ENCODE results near the gene FAM156B.
"Not testable (repeated sequence)": the region's sequence is repeated elsewhere in the genome, so short reads cannot be mapped to it uniquely, and the experiment has no call there.

The FAM156B gene

DNA sequence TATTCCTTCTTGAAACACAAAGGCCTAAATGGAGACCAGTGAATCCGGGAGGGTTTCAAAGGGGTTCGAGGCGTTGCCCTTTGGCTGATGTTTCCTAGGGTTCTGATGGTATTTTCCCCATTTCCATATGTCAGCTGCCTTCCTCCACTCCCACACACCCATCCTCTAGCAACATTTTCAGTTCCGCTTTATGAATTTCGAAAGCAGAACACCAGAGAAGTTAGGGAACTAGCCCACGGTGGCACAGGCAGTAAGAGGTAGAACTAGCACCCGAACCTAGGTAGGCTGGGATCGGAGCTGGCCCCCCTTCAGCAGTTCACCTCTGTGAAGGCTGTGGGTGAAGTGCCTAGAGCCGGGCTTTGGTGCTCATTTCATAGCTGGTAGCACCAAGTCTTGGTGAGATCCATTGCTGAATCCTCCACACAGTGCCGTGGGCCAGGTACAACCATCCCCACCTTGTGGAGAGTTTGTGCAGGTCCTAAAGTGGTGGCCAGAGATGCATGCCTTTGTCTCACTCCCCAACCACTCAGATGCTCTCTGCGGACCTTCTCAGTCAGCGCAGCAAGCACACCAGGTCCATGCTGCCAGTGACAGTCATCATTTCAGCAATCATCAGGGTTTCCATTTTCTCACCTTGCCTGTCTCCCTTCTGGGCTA lies 12.3 kb downstream of the FAM156B start:
- DNase-seq; intact Hi-C loops (cut with DNase I): not testable (repeated sequence)

GRCh38 chrX:52913681-52914080 lies 16.6 kb downstream of the FAM156B start:
- intact Hi-C loops (cut with DNase I); DNase-seq: not testable (repeated sequence)

DNA sequence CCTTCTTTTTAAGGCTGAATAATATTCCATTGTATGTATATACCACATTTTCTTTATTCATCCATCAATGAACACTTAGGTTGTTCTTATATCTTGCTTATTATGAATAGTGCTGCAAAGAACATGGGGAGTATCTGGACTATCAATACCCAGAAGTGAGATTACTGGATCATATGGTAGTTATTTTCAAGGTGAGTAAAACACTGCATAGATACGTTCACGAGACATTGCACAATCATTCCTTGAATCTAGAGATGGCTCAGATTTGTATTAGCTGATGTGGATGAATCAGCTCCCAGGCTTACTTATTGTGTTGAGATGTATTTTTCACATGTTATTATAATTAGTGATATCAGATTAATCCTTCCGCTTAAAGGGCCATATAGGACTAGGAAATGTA lies 17.6 kb downstream of the FAM156B start:
- DNase-seq; intact Hi-C loops (cut with DNase I): not testable (repeated sequence)

- DNase-seq, result peak in 4 of 42 donors; percentile 16 to 38 (median 20)
- intact Hi-C loops (cut with DNase I), result no loop called here
Observed at GRCh38 chrX:52923781-52924241, 26.7 kb downstream of the FAM156B start.

DNA sequence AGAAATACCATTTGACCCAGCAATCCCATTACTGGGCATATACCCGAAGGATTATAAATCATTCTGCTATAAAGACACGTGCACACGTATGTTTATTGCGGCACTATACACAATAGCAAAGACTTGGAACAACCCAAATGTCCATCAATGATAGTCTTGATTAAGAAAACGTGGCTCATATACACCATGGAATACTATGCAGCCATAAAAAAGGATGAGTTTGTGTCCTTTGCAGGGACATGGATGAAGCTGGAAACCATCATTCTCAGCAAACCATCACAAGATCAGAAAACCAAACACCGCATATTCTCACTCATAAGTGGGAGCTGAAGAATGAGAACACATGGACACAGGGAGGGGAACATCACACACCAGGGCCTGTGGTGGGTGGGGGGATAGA lies 33.1 kb downstream of the FAM156B start:
- intact Hi-C loops (cut with DNase I); DNase-seq: not testable (repeated sequence)

- no peak for DNase-seq
- intact Hi-C loops (cut with DNase I), result no loop called here
Observed at GRCh38 chrX:52933213-52933612, 36.1 kb downstream of the FAM156B start.

GRCh38 chrX:52933976-52934703 lies 37.0 kb downstream of the FAM156B start:
- intact Hi-C loops (cut with DNase I), result no loop called here
- DNase-seq, result peak in 1 of 42 donors; percentile 34

DNA sequence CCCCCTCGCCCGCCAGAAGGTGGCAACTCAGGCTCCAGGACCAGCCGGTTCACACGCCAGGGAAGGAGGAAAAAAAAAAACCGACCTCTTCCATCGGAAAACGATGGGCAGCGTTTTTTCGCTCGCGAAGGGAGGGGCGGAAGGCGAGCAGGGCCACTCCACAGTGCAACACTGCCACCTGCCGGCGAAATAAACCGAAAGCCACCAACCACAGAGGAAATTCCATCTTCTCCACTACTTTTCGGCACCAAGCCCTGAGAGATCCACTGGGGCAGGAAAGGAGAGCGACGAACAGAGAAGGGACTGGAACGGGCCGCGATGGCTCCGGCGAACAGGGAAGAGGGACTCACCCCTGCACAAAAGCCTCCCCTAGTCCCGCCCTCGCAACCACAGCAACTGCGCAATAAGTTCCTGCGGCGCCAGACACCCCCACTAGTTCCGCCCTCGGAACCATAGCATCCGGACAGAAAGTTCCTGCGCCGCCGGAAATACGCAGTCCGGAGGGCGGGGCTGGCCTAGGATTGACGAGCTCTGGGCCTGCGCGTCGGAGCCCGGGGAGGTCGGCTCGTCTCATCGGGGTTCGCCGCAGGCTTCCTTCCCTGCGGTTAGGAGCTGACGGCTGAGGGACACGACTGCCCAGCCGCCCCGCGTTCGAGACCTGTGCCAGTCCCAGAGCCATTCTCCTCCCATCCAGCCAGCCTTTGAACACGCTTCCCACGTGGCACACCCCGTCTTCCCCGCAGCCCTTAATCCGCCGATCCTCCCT lies 37.8 kb downstream of the FAM156B start:
- DNase-seq, result peak; percentile 81 to 98 (median 97)
- intact Hi-C loops (cut with DNase I), result no loop called here

DNA sequence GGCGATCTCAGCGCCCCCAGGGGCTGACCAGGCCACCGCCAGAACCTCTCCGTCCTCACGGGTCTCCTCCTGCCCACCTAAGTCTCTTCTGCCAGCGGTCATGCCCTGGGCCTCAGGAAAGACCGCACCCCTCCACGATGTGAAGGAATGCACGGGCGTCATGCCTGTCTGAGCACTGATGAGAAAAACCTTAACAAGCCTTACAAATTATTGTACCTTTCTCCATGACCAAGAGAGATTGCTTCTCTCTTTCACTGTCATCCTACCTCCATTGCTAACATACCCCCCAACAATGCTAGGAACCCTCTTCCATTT lies 38.3 kb downstream of the FAM156B start:
- peak in 1 of 42 donors; percentile 21 for DNase-seq
- intact Hi-C loops (cut with DNase I), result not testable (repeated sequence)

GRCh38 chrX:52940704-52941103 lies 43.6 kb downstream of the FAM156B start:
- intact Hi-C loops (cut with DNase I); DNase-seq: not testable (repeated sequence)

- intact Hi-C loops (cut with DNase I), result not testable (repeated sequence)
Observed at GRCh38 chrX:52941728-52942127, 44.6 kb downstream of the FAM156B start.

DNA sequence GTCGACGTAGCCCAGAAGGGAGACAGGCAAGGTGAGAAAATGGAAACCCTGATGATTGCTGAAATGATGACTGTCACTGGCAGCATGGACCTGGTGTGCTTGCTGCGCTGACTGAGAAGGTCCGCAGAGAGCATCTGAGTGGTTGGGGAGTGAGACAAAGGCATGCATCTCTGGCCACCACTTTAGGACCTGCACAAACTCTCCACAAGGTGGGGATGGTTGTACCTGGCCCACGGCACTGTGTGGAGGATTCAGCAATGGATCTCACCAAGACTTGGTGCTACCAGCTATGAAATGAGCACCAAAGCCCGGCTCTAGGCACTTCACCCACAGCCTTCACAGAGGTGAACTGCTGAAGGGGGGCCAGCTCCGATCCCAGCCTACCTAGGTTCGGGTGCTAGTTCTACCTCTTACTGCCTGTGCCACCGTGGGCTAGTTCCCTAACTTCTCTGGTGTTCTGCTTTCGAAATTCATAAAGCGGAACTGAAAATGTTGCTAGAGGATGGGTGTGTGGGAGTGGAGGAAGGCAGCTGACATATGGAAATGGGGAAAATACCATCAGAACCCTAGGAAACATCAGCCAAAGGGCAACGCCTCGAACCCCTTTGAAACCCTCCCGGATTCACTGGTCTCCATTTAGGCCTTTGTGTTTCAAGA lies 48.8 kb downstream of the FAM156B start:
- DNase-seq; intact Hi-C loops (cut with DNase I): not testable (repeated sequence)

More at GRCh38 chrX:52941728-52942127, 44.6 kb downstream of the FAM156B start:
- DNase-seq, result not testable (repeated sequence)

- DNase-seq; intact Hi-C loops (cut with DNase I): not testable (repeated sequence)
Observed at GRCh38 chrX:52947501-52947900, 50.4 kb downstream of the FAM156B start.

DNA sequence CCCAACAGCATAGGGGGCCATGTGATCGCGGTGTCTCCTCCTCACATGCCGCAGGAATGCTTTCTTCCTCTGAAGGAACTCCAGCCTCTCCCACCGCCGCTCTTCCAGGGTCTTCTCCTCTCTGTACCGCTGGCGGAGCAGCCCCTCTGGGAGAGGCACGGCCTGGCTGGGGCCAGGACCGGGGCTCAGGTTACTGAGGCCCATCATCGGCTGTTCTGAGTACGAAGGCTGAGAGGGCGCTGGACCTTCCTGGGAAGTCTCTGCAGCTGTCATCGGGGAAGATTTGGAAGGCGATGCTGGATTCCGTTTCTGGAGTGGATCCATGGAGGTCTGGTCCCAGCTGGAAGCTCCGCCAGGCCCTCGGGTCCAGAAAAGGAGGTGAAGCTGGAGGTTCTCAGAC lies 51.1 kb downstream of the FAM156B start:
- intact Hi-C loops (cut with DNase I); DNase-seq: not testable (repeated sequence)

DNA sequence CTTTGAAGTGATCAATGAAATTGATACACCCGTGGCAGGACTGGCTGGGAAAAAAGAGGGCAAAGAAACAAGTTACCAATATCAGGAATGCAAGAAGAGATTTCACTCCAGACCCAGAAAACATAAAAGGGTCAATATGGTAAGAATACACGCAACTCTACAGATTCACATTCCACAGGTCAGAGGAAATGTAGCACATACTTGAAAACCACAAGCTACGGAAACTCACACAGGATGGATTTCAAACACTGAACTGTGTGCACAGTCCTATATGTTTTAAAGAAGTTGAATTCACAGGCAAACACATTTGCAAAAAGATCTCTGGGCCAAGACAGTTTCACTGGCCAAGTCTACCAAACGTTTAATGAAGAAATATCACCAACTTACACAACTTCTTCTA lies 52.2 kb downstream of the FAM156B start:
- DNase-seq; intact Hi-C loops (cut with DNase I): not testable (repeated sequence)

DNA sequence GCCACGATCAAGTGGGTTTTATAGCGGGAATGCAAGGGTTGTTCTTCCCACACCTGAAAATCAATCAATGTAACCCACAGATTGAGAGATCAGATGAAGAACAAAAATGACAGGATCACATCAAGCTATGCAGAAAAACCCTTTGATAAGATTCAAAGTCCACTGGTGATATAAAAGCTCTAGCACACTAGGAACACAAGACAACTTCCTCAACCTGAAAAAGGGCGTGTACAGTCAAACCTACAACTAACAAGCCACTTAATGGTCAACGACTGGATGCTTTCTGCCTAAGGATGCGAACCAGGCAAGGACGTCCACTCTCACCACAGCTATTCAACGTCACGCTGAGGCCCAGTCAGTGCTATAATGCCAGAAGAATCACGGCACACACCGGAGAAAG lies 52.8 kb downstream of the FAM156B start:
- intact Hi-C loops (cut with DNase I); DNase-seq: not testable (repeated sequence)

Data from head of caudate nucleus (tissue), 42 donors.